Esophagus (tissue), 2 donors: ENCODE results near the gene RABAC1. TPM values are rescaled to one million over a fixed set of nuclear protein-coding genes. Genes with fewer than 3 reads are reported as not detected.

Experiments used
- H3K27ac ChIP-seq, 2 donors: one replicate each; pipeline ENCODE4 v1.5.1; 2013; ENCODE audit warnings: low read depth in 2 of 2, mild to moderate bottlenecking in 2 of 2, inconsistent platforms in 1 of 2, low read length in 1 of 2, moderate library complexity in 1 of 2
- H3K27me3 ChIP-seq, 2 donors: one replicate each; pipeline ENCODE4 v1.6.1; 2013; ENCODE audit warnings: low read length in 2 of 2, control low read depth in 1 of 2, mild to moderate bottlenecking in 1 of 2; ENCODE audit not compliant: insufficient read depth in 2 of 2, control insufficient read depth in 1 of 2
- H3K36me3 ChIP-seq, 2 donors: one replicate each; pipeline ENCODE4 v1.6.1; 2013; ENCODE audit warnings: low read length in 1 of 2; ENCODE audit not compliant: control insufficient read depth in 2 of 2, insufficient read depth in 2 of 2
- H3K4me1 ChIP-seq, 2 donors: one replicate each; pipeline ENCODE4 v1.6.1; 2013; ENCODE audit warnings: low read length in 1 of 2; ENCODE audit not compliant: control insufficient read depth in 2 of 2, insufficient read depth in 2 of 2
- H3K4me3 ChIP-seq, 2 donors: one replicate each; pipeline ENCODE4 v1.5.1; 2013; ENCODE audit warnings: low read length in 2 of 2, mild to moderate bottlenecking in 2 of 2, low read depth in 1 of 2, moderate library complexity in 1 of 2
- H3K9me3 ChIP-seq, 2 donors: one replicate each; pipeline ENCODE4 v1.6.1; 2013; ENCODE audit warnings: mild to moderate bottlenecking in 2 of 2, low read depth in 1 of 2, low read length in 1 of 2, moderate library complexity in 1 of 2; ENCODE audit not compliant: control insufficient read depth in 2 of 2, insufficient read depth in 1 of 2
- WGBS, 2 donors: extraction: QIAGEN DNeasy Blood & Tissue Kit; methylation state at CpG; one replicate each; pipeline ENCODE4 v1.1.7; 2013; 5-methylcytosine and 5-hydroxymethylcytosine counted together
- polyA plus RNA-seq, 2 donors: library from polyadenylated mRNA; stranded (reverse); fragments of 200-250 nt; gene quantifications; one replicate each; pipeline ENCODE4 v1.2.3, GENCODE V29; 2013
- donor health status: healthy with polysubstance abuse.
- donor health status: Bipolar disorder and iron deficiency.

Gene RABAC1
- polyA plus RNA-seq, 2 donors, result 77.7 to 121 TPM

- no peaks in the 10 kb centered on the region for H3K36me3 ChIP-seq
- no peak overlapping the region for H3K27ac ChIP-seq
- H3K4me1 ChIP-seq, result peaks cover 2 to 3% of the 10 kb centered on the region in 2 donors
- 43 to 49% methylated on average over 22 of the region's 22 CpGs for WGBS, 2 donors
- H3K9me3 ChIP-seq, result no peaks in the 10 kb centered on the region
- H3K27me3 ChIP-seq, result peaks cover 0 to 12% of the 10 kb centered on the region in 2 donors
- no peak overlapping the region for H3K4me3 ChIP-seq
Observed at GRCh38 chr19:41937525-41938468, 21.3 kb downstream of the RABAC1 start.

GRCh38 chr19:41936961-41937360 lies 22.2 kb downstream of the RABAC1 start:
- peaks cover 2 to 3% of the 10 kb centered on the region in 2 donors for H3K4me1 ChIP-seq
- H3K36me3 ChIP-seq, result no peaks in the 10 kb centered on the region
- no peak overlapping the region for H3K27ac ChIP-seq
- no peaks in the 10 kb centered on the region for H3K9me3 ChIP-seq
- peaks cover 0 to 19% of the 10 kb centered on the region in 2 donors for H3K27me3 ChIP-seq
- H3K4me3 ChIP-seq, result no peak overlapping the region
- 61 to 69% methylated on average over 12 to 15 of the region's 15 CpGs for WGBS, 2 donors

DNA sequence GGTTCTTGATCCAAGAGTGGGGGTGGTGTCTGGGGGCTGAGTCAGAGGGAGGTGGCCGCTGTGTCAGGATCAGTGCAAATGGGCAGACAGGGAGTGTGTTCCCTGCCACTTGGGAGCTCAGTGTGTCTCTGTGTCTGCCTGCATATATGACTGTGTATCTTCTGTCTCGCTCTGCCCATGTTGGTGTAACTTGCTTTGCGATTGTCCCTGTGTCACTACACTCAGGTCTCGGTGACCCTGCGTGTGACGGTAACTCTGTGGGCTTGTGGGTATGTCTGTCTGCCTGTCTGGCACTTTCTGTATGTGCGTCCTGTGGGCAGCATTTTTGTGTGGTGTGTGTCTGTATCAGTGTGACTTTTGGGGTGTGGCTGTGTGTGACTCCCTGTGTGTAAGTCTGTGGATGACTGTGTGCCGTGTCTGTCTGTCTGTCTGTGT lies 22.7 kb downstream of the RABAC1 start:
- peaks cover 0 to 19% of the 10 kb centered on the region in 2 donors for H3K27me3 ChIP-seq
- 59 to 61% methylated on average over 8 of the region's 8 CpGs for WGBS, 2 donors
- no peak overlapping the region for H3K4me3 ChIP-seq
- no peak overlapping the region for H3K27ac ChIP-seq
- no peaks in the 10 kb centered on the region for H3K9me3 ChIP-seq
- peaks cover 2 to 3% of the 10 kb centered on the region in 2 donors for H3K4me1 ChIP-seq
- no peaks in the 10 kb centered on the region for H3K36me3 ChIP-seq

GRCh38 chr19:41935760-41936415 lies 23.2 kb downstream of the RABAC1 start:
- H3K27me3 ChIP-seq, result peaks cover 0 to 15% of the 10 kb centered on the region in 2 donors
- H3K4me1 ChIP-seq, result peaks cover 2 to 3% of the 10 kb centered on the region in 2 donors
- no peaks in the 10 kb centered on the region for H3K9me3 ChIP-seq
- H3K36me3 ChIP-seq, result no peaks in the 10 kb centered on the region
- no peak overlapping the region for H3K27ac ChIP-seq
- 12 to 22% methylated on average over 18 to 26 of the region's 26 CpGs for WGBS, 2 donors
- no peak overlapping the region for H3K4me3 ChIP-seq

GRCh38 chr19:41934849-41935374 lies 24.2 kb downstream of the RABAC1 start:
- 21 to 24% methylated on average over 7 of the region's 7 CpGs for WGBS, 2 donors
- Histone ChIP-seq H3K27me3 (peaks cover 0 to 15% of the 10 kb centered on the region in 2 donors), H3K4me3 (no peak overlapping the region), H3K36me3 (no peaks in the 10 kb centered on the region), H3K9me3 (no peaks in the 10 kb centered on the region), H3K4me1 (peaks cover 2 to 3% of the 10 kb centered on the region in 2 donors), H3K27ac (no peak overlapping the region)

GRCh38 chr19:41933693-41934426 lies 25.3 kb downstream of the RABAC1 start:
- Histone ChIP-seq H3K4me1 (peaks cover 2 to 7% of the 10 kb centered on the region in 2 donors), H3K4me3 (no peak overlapping the region), H3K36me3 (no peaks in the 10 kb centered on the region), H3K27me3 (peaks cover 0 to 22% of the 10 kb centered on the region in 2 donors), H3K9me3 (no peaks in the 10 kb centered on the region), H3K27ac (no peak overlapping the region)
- WGBS, 2 donors, result 70 to 76% methylated on average over 7 of the region's 7 CpGs

DNA sequence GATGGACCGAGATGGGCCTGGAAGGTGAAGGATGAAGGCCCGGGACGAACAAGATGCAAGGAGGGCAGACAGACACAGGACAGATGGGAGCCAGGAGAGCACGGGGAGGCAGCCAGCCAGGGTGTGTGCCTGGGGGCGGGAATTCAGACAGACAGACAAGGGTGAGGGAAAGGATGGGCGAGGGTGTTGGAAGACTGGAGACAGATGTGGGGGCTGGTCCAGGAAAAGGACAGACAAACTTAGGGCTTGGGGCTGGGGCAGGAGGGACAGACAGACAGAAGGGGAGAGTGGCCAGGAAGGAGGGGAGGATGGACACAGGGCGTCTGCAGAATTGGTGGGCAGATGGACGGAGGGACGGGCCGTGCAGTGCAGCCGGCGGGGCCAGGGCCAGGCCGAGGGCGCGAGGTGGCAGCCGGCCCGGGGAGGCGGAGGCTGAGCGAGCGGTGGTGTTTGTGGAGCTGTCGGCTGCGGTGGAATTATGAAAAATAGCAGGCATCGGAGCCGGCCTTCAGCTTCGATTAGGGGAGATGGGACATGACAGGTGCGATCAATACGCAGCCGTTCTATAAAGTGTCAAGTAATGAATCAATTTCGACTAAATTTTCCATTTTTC lies 26.3 kb downstream of the RABAC1 start:
- no peaks in the 10 kb centered on the region for H3K36me3 ChIP-seq
- peaks cover 2 to 13% of the 10 kb centered on the region in 2 donors for H3K4me1 ChIP-seq
- H3K27me3 ChIP-seq, result peaks cover 0 to 31% of the 10 kb centered on the region in 2 donors
- 24 to 27% methylated on average over 29 of the region's 29 CpGs for WGBS, 2 donors
- H3K4me3 ChIP-seq, result no peak overlapping the region
- H3K9me3 ChIP-seq, result no peaks in the 10 kb centered on the region
- H3K27ac ChIP-seq, result no peak overlapping the region

DNA sequence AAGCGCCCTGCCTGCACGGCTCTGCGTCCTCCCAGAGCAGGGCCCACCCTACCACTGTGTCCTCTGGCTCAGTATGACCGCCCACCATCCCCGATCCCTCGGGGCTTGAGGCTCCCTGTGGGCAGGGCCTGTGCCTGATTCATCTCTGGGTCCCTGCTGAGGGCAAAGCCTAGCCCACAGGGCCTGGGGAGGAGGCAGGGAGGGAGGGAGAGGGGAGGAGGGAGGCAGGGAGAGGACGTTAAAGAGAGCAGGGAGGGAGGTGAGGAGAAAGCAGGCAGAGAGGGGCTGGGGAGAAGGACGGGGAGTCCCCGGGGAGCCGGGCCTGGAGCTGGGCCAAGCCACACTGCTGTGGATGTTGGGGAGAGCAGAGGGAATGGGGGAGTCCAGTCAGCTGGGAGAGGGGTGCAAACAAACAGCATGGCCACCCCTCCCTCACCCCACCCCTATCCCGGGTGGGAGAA lies 26.8 kb downstream of the RABAC1 start:
- H3K4me1 ChIP-seq, result peaks cover 2 to 13% of the 10 kb centered on the region in 2 donors
- H3K4me3 ChIP-seq, result no peak overlapping the region
- peaks cover 0 to 36% of the 10 kb centered on the region in 2 donors for H3K27me3 ChIP-seq
- no peaks in the 10 kb centered on the region for H3K36me3 ChIP-seq
- 26 to 46% methylated on average over 11 of the region's 11 CpGs for WGBS, 2 donors
- no peaks in the 10 kb centered on the region for H3K9me3 ChIP-seq
- no peak overlapping the region for H3K27ac ChIP-seq
